ENCODE data around the gene MAGI2.

DNA sequence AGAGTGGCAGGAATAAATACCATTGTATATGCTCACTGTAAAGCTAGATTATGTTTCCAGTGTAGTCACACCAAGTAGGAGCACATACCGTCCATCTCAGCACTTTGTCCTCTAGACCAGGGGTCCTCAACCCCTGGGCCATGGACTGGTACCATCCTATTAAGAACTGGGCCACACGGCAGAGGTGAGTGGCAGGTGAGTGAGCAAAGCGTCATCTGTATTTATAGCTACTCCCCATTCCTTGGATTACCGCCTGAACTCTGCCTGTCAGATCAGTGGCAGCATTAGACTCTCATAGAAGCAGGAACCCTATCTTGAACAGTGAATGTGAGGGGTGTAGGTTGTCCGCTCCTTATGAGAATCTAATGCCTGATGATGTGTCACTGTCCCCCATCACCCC is 735.3 kb downstream of the MAGI2 start:
- TF ChIP-seq CTCF (conservative IDR thresholded peaks at IDR 0.05; ENCODE audit: low read length) (no peak), EZH2phosphoT487 (IDR thresholded peaks at IDR 0.05; ENCODE audit: borderline replicate concordance) (no peak)

Data from Loucy (cell line).